Fibroblast of lung (primary cell): ENCODE measurements around the gene SAP25. TPM values are rescaled to one million over a fixed set of nuclear protein-coding genes. Genes with fewer than 3 reads are reported as not detected.

ENCODE experiments used
- DNase-seq, 2 donors: peaks; one replicate each; pipeline versions ENCODE4 v3.0.0 to v3.0.0-alpha.2; 2010; ENCODE audit warnings: low read depth in 2 of 2
- H2AFZ ChIP-seq: 2 replicates; pipeline ENCODE4 v1.5.1; 2012; ENCODE audit warnings: low read length, control low read depth, inconsistent platforms
- H3K27ac ChIP-seq: 2 replicates; pipeline ENCODE4 v1.5.1; 2011; ENCODE audit warnings: low read length, control low read depth; ENCODE audit not compliant: insufficient read depth
- H3K27me3 ChIP-seq: 2 replicates; pipeline ENCODE4 v1.5.1; 2011; ENCODE audit warnings: mild to moderate bottlenecking, low read length; ENCODE audit not compliant: control insufficient read depth, insufficient read depth
- H3K36me3 ChIP-seq: 2 replicates; pipeline ENCODE4 v1.5.1; 2011; ENCODE audit warnings: low read length; ENCODE audit not compliant: control insufficient read depth, insufficient read depth
- H3K4me1 ChIP-seq: 2 replicates; pipeline ENCODE4 v1.5.1; 2011; ENCODE audit warnings: low read length; ENCODE audit not compliant: control insufficient read depth, insufficient read depth; ENCODE audit errors: extremely low read depth
- H3K4me2 ChIP-seq: 2 replicates; pipeline ENCODE4 v1.5.1; 2011; ENCODE audit warnings: low read length, control low read depth; ENCODE audit not compliant: insufficient read depth; ENCODE audit errors: extremely low read depth
- H3K4me3 ChIP-seq, 4 experiments: fragments of 200-600 bp in 1 of 4; sonication (generic) in 1 of 4; replicated peaks in 1 of 4; 2 replicates each; pipeline ENCODE4 v1.5.1; 2011 to 2016; ENCODE audit warnings: low read length in 4 of 4, low read depth in 3 of 4, mild to moderate bottlenecking in 3 of 4, control low read depth in 2 of 4, inconsistent platforms in 1 of 4, mixed read lengths in 1 of 4; ENCODE audit not compliant: insufficient read depth in 1 of 4; ENCODE audit errors: control extremely low read depth in 1 of 4
- H3K79me2 ChIP-seq: 2 replicates; pipeline ENCODE4 v1.5.1; 2012; ENCODE audit warnings: mild to moderate bottlenecking, low read length, inconsistent platforms; ENCODE audit not compliant: control insufficient read depth, insufficient read depth
- H3K9ac ChIP-seq: 2 replicates; pipeline ENCODE4 v1.5.1; 2011; ENCODE audit warnings: mild to moderate bottlenecking, low read length, control low read depth; ENCODE audit not compliant: insufficient read depth
- H3K9me3 ChIP-seq: 2 replicates; pipeline ENCODE4 v1.5.1; 2012; ENCODE audit warnings: low read depth, low read length; ENCODE audit not compliant: control insufficient read depth, insufficient read depth
- H4K20me1 ChIP-seq: 2 replicates; pipeline ENCODE4 v1.5.1; 2011; ENCODE audit warnings: low read length; ENCODE audit not compliant: control insufficient read depth, insufficient read depth; ENCODE audit errors: extremely low read depth
- CTCF ChIP-seq, 2 donors: IDR thresholded peaks in 1 of 2; conservative IDR thresholded peaks in 1 of 2; 1 replicate in 1 of 2; 2 replicates in 1 of 2; pipeline ENCODE4 v1.5.1; 2011 to 2012; ENCODE audit warnings: low read length in 2 of 2, control low read depth in 1 of 2, inconsistent platforms in 1 of 2, low read depth in 1 of 2, mild to moderate bottlenecking in 1 of 2
- EZH2 ChIP-seq: IDR thresholded peaks from 2 replicates; pipeline ENCODE4 v1.5.1; 2012; ENCODE audit warnings: low read length, control low read depth, mild to moderate bottlenecking; ENCODE audit errors: missing control alignments
- polyA plus RNA-seq, 2 donors: library from polyadenylated mRNA; depleted of rRNA in 1 of 2; stranded (reverse) in 1 of 2; unstranded in 1 of 2; fragments of >200 nt; gene quantifications; 2 replicates each; pipeline ENCODE4 v1.2.1, GENCODE V29; 2011 to 2012; ENCODE audit warnings: missing spikeins in 1 of 2
- total RNA-seq: library from RNA; depleted of rRNA; stranded (reverse); fragments of >200 nt; gene quantifications from 2 replicates; pipeline ENCODE4 v1.2.1, GENCODE V29; 2014

SAP25 gene
- total and polyA plus RNA-seq, 2 donors (not counting 1 experiment from before 2014, with no cell fraction given) = 0.22 TPM; not detected in 1

DNA sequence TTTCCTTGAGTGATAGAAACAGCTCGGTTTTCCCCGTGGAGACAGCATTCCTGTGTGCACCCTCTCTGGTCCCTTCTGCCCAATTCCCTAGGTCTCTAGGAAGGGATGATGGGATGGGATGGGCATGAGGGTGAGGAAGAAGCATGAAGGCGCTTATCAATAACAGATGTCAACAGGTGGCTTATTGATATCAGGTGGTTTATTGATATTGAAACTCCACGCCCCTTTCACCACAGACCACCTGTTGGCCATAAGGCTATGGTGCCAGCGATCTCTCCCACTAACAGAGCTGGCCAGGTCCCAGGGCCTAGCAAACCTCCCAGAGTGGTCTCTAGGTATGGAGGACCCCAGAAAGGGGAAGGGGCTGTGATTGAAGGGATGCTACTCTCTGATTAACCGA is 46.5 kb upstream of the SAP25 start:
- Histone ChIP-seq H3K27me3 (no peaks in the 10 kb centered on the region), H3K4me2 (no peak overlapping the region), H3K79me2 (no peaks in the 10 kb centered on the region), H3K36me3 (no peaks in the 10 kb centered on the region), H4K20me1 (no peaks in the 10 kb centered on the region), H3K4me3 (no peak overlapping the region), H3K4me1 (no peaks in the 10 kb centered on the region), H3K9ac (no peak overlapping the region), H3K9me3 (no peaks in the 10 kb centered on the region), H2AFZ (no peak overlapping the region), H3K27ac (no peak overlapping the region)
- DNase-seq = no peak
- no peak for TF ChIP-seq CTCF (conservative IDR thresholded peaks at IDR 0.05 in 1 of 2, IDR thresholded peaks at IDR 0.05 in 1 of 2; ENCODE audit: low read depth in 1 of 2, low read length in 2 of 2)
- TF ChIP-seq EZH2 = no peak

DNA sequence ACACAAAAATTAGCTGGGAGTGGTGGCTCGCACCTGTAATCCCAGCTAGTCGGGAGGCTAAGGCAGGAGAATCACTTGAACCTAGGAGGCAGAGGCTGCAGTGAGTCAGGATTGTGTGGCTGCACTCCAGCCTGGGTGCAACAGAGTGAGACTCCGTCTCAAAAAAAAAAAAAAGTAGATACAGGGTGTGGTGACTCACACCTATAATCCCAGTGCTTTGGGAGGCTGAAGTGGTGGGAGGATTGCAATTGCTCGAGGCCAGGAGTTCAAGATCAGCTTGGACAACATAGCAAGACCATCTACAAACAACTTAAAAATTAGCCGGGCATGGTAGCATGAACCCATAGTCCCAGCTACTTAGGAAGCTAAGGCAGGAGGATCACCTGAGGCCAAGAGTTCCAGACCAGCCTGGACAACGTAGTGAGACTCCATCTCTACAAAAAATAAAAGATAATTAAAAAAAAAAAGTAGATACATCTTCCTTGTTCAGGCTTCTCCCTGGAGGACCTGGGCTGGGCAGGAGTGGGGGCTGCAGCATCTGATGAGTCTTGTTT is 40.7 kb upstream of the SAP25 start:
- H3K79me2 ChIP-seq = no peaks in the 10 kb centered on the region

More for the DNA sequence above, 40.7 kb upstream of the SAP25 start:
- Histone ChIP-seq H3K4me2 (no peak overlapping the region), H3K4me3 (no peak overlapping the region), H3K4me1 (no peaks in the 10 kb centered on the region), H2AFZ (no peak overlapping the region), H3K9me3 (no peaks in the 10 kb centered on the region), H4K20me1 (no peaks in the 10 kb centered on the region), H3K27ac (no peak overlapping the region), H3K9ac (no peak overlapping the region), H3K36me3 (no peaks in the 10 kb centered on the region), H3K27me3 (no peaks in the 10 kb centered on the region)
- DNase-seq = no peak
- TF ChIP-seq EZH2 (no peak), CTCF (conservative IDR thresholded peaks at IDR 0.05 in 1 of 2, IDR thresholded peaks at IDR 0.05 in 1 of 2; ENCODE audit: low read depth in 1 of 2, low read length in 2 of 2) (no peak)
